Loucy (cell line): ENCODE results near the gene CAPN2.

Experiments
- EZH2phosphoT487 ChIP-seq: fragments of 200-600 bp; IDR thresholded peaks from 2 replicates; pipeline ENCODE4 v1.6.1; 2018; ENCODE audit warnings: antibody characterized with exemption, mild to moderate bottlenecking, moderate library complexity, borderline replicate concordance
- TF ChIP-seq, protein P1 (sequence below): fragments of 200-600 bp; sonication (generic); conservative IDR thresholded peaks from 2 replicates; pipeline ENCODE4 v1.5.1; 2014; ENCODE audit warnings: mild to moderate bottlenecking, antibody characterized with exemption, low read length

DNA sequence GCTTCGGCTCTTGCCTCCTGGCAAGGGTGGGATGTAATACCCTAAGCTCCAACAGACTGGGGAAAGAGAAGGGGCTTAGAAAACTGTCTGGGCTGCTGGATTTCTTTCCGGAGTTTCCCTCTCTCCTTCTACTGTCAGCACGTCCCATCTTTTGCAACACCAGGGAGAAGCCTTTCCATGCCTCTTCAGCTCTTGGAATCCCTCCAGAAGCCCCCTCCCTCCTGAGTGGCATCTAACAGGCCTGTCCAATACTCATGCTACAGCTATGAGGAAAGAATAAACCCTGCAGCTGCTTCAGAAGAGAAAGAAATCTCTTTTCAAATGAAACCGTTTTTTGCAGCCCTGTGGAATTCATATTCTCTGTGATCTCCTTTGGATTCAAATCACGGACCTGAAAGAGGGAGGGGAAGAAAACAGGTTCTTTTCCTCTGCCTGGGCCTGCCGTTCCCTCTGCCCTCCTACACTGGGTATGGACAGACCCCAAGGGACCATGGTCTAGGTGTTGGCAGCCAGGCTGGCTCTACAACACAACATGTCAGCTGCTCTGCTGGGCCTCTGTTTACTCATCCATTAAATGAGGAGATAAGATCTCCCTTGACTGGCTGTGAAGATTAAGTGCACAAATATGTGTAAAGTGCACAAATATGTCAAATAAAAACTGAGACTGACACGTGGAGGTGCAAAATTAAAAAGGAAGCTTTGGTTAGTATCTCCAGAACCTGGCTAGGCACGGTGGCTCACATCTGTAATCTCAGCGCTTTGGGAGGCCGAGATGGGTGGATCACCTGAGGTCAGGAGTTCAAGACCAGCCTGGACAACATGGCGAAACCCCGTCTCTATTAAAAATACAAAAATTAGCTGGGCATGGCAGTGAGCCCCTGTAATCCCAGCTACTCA, 6.0 kb upstream of the CAPN2 start:
- TF ChIP-seq, protein P1, sequence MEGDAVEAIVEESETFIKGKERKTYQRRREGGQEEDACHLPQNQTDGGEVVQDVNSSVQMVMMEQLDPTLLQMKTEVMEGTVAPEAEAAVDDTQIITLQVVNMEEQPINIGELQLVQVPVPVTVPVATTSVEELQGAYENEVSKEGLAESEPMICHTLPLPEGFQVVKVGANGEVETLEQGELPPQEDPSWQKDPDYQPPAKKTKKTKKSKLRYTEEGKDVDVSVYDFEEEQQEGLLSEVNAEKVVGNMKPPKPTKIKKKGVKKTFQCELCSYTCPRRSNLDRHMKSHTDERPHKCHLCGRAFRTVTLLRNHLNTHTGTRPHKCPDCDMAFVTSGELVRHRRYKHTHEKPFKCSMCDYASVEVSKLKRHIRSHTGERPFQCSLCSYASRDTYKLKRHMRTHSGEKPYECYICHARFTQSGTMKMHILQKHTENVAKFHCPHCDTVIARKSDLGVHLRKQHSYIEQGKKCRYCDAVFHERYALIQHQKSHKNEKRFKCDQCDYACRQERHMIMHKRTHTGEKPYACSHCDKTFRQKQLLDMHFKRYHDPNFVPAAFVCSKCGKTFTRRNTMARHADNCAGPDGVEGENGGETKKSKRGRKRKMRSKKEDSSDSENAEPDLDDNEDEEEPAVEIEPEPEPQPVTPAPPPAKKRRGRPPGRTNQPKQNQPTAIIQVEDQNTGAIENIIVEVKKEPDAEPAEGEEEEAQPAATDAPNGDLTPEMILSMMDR: no peak
- no peak for TF ChIP-seq EZH2phosphoT487
